ENCODE data around the gene INTS6L. TPM values are rescaled to one million over a fixed set of nuclear protein-coding genes. Genes with fewer than 3 reads are reported as not detected.

INTS6L gene
- total and polyA plus RNA-seq, 3 donors from 2014 or later, result 15.0 to 47.6 (median 41.3) TPM

DNA sequence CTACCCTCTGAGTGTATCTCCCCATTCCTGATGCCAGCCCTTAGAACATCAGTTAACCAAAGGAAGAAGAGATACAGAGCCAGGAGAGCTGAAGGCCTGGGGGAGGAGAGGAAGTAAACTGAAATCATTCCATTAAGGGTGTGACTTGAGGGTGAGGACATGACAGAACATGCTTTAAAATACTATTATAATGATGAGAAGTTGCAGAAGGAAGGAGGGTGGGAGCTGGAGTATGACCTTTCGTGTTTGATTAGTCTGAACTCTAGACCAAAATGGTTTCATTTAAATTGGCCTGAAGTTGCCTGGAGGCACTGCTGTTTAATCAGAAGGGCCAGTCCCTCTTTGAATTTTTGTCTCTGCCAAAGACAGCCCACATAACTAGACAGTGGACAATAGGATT lies 11.4 kb downstream of the INTS6L start:
- Histone ChIP-seq H3K4me3 (no peak overlapping the region), H3K36me3 (ENCODE audit: low read depth, missing control alignments) (no peaks in the 10 kb centered on the region), H3K9me3 (no peaks in the 10 kb centered on the region), H3K27ac (no peak overlapping the region), H3K27me3 (no peaks in the 10 kb centered on the region), H3K4me1 (no peaks in the 10 kb centered on the region)
- WGBS, 2 donors, result 64 to 67% methylated on average over 1 of the region's 1 CpG
- TF ChIP-seq CTCF (IDR thresholded peaks at IDR 0.05) (no peak), POLR2A (IDR thresholded peaks at IDR 0.05) (no peak)
- intact Hi-C loops (cut with DNase I; ENCODE audit: low total_unique reads), result no loop called here
- no peak for DNase-seq

GRCh38 chrX:135535077-135535940 lies 14.8 kb downstream of the INTS6L start:
- intact Hi-C loops (cut with DNase I; ENCODE audit: low total_unique reads), result no loop called here
- H3K27ac ChIP-seq, result no peak overlapping the region
- WGBS, 2 donors, result 67 to 71% methylated on average over 1 of the region's 1 CpG

GRCh38 chrX:135536877-135537276 lies 16.4 kb downstream of the INTS6L start:
- TF ChIP-seq CTCF (IDR thresholded peaks at IDR 0.05), result no peak
- no peak for TF ChIP-seq POLR2A (IDR thresholded peaks at IDR 0.05)
- Histone ChIP-seq H3K36me3 (ENCODE audit: low read depth, missing control alignments) (no peaks in the 10 kb centered on the region), H3K4me1 (no peaks in the 10 kb centered on the region), H3K27me3 (no peaks in the 10 kb centered on the region), H3K27ac (no peak overlapping the region), H3K9me3 (no peaks in the 10 kb centered on the region), H3K4me3 (no peak overlapping the region)
- intact Hi-C loops (cut with DNase I; ENCODE audit: low total_unique reads), result no loop called here
- DNase-seq, result no peak

More at GRCh38 chrX:135535077-135535940, 14.8 kb downstream of the INTS6L start:
- TF ChIP-seq POLR2A (IDR thresholded peaks at IDR 0.05) (no peak), CTCF (IDR thresholded peaks at IDR 0.05) (no peak)
- H3K4me1 ChIP-seq, result no peaks in the 10 kb centered on the region
- H3K4me3 ChIP-seq, result no peak overlapping the region
- H3K27me3 ChIP-seq, result no peaks in the 10 kb centered on the region
- DNase-seq, result no peak
- H3K36me3 ChIP-seq (ENCODE audit: low read depth, missing control alignments), result no peaks in the 10 kb centered on the region
- H3K9me3 ChIP-seq, result no peaks in the 10 kb centered on the region

GRCh38 chrX:135541351-135541750 lies 20.9 kb downstream of the INTS6L start:
- no peaks in the 10 kb centered on the region for H3K4me1 ChIP-seq
- H3K4me3 ChIP-seq, result no peak overlapping the region
- no peaks in the 10 kb centered on the region for H3K27me3 ChIP-seq
- intact Hi-C loops (cut with DNase I; ENCODE audit: low total_unique reads), result no loop called here
- 71 to 89% methylated on average over 1 of the region's 1 CpG for WGBS, 2 donors
- H3K27ac ChIP-seq, result no peak overlapping the region
- H3K9me3 ChIP-seq, result no peaks in the 10 kb centered on the region
- no peak for DNase-seq
- no peaks in the 10 kb centered on the region for H3K36me3 ChIP-seq (ENCODE audit: low read depth, missing control alignments)
- TF ChIP-seq POLR2A (IDR thresholded peaks at IDR 0.05) (no peak), CTCF (IDR thresholded peaks at IDR 0.05) (no peak)

- no peak overlapping the region for H3K27ac ChIP-seq
- no peaks in the 10 kb centered on the region for H3K27me3 ChIP-seq
- no peak for DNase-seq
- H3K4me3 ChIP-seq, result no peak overlapping the region
- no peaks in the 10 kb centered on the region for H3K9me3 ChIP-seq
- H3K4me1 ChIP-seq, result no peaks in the 10 kb centered on the region
- H3K36me3 ChIP-seq (ENCODE audit: low read depth, missing control alignments), result no peaks in the 10 kb centered on the region
- WGBS, 2 donors, result 21 to 69% methylated on average over 1 of the region's 1 CpG
- no peak for TF ChIP-seq CTCF (IDR thresholded peaks at IDR 0.05)
- TF ChIP-seq POLR2A (IDR thresholded peaks at IDR 0.05), result no peak
- intact Hi-C loops (cut with DNase I; ENCODE audit: low total_unique reads), result no loop called here
Measured at GRCh38 chrX:135543172-135543571, 22.7 kb downstream of the INTS6L start.

Data from testis (tissue), 3 donors.